DMS53 treated with DMSO at 0.1 percent for 48 hours (cell line): ENCODE measurements around the gene PBX3.

Experiments
- DNase-seq: peaks from one replicate; lab custom pipeline; 2025; ENCODE audit not compliant: unreplicated experiment; lab: John Stamatoyannopoulos, UW

Gene PBX3

GRCh38 chr9:125748446-125749099 is 1.4 kb downstream of the PBX3 start:
- DNase-seq, result no peak

GRCh38 chr9:125749287-125749935 is 2.2 kb downstream of the PBX3 start:
- DNase-seq, result no peak

- DNase-seq, result peak; percentile 15
Measured at GRCh38 chr9:125749951-125750626, 2.9 kb downstream of the PBX3 start.

- no peak for DNase-seq
Measured at GRCh38 chr9:125750627-125751011, 3.4 kb downstream of the PBX3 start.

- DNase-seq, result no peak
Measured at GRCh38 chr9:125752070-125752628, 5.0 kb downstream of the PBX3 start.

GRCh38 chr9:125754096-125754495 is 6.9 kb downstream of the PBX3 start:
- no peak for DNase-seq

- DNase-seq, result no peak
Measured at GRCh38 chr9:125755340-125755739, 8.2 kb downstream of the PBX3 start.

GRCh38 chr9:125756518-125756917 is 9.3 kb downstream of the PBX3 start:
- no peak for DNase-seq

GRCh38 chr9:125757834-125758233 is 10.7 kb downstream of the PBX3 start:
- no peak for DNase-seq

GRCh38 chr9:125758986-125759763 is 12.0 kb downstream of the PBX3 start:
- peak; percentile 69 for DNase-seq

- no peak for DNase-seq
Measured at GRCh38 chr9:125759764-125760129, 12.6 kb downstream of the PBX3 start.

GRCh38 chr9:125760537-125760936 is 13.4 kb downstream of the PBX3 start:
- no peak for DNase-seq

- no peak for DNase-seq
Measured at GRCh38 chr9:125761676-125762450, 14.7 kb downstream of the PBX3 start.

GRCh38 chr9:125763394-125763801 is 16.2 kb downstream of the PBX3 start:
- DNase-seq, result peak; percentile 27

GRCh38 chr9:125764198-125764597 is 17.0 kb downstream of the PBX3 start:
- no peak for DNase-seq

- DNase-seq, result no peak
Measured at GRCh38 chr9:125766468-125767221, 19.5 kb downstream of the PBX3 start.

GRCh38 chr9:125767349-125767748 is 20.2 kb downstream of the PBX3 start:
- no peak for DNase-seq

GRCh38 chr9:125768803-125769202 is 21.6 kb downstream of the PBX3 start:
- DNase-seq, result no peak

- DNase-seq, result no peak
Measured at GRCh38 chr9:125771037-125771436, 23.9 kb downstream of the PBX3 start.

- no peak for DNase-seq
Measured at GRCh38 chr9:125772740-125773139, 25.6 kb downstream of the PBX3 start.
